HTERT RPE-1 (cell line): ENCODE measurements around the gene IMMP2L.
"Not testable (repeated sequence)": the region's sequence is repeated elsewhere in the genome, so short reads cannot be mapped to it uniquely, and the experiment has no call there.

ENCODE experiments used
- in situ Hi-C: fragments of 300-500 bp; cut with MboI; formaldehyde crosslinking; loops from 4 replicates; pipeline ENCODE4 v1.14.3; 2020; ENCODE audit warnings: low sequenced_read_pairs

Gene IMMP2L

DNA sequence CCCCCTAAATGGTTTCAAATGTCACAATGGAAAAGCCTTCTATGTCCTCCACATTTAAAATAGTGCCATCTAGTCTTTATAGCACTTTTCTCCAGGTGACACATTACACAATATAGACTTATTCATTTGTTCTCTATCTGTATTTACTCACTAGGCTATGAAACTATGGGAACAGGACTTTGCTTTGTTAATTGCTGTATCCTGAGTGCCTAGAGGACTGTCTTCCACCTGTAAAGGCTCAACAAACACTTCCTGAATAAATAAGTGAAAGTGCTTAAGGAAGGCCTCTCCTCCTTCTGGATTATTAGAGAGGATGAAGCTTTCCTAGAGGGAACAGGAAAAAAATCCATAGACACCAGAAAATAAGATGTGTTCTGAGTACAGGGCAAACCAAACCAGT lies 868.9 kb downstream of the IMMP2L start:
- in situ Hi-C loops = no loop called here

DNA sequence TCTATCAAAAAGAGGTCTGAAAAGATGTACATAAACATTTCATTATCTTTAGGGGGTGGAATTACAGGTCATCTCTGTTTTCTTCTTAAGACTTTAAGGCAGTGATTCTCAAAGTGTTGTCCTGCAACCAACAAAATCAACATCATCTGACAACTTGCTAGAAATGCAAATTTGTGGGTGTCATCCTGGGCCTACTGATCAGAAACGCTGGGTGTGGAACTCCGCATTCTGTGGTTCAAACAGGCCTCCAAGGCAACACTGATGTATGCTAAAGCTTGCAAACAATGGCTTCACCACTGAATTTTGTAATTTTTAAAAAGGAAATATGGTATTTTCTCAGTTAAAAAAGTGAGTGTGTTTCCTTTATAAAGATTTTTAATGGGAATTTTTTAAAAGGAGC lies 873.4 kb downstream of the IMMP2L start:
- in situ Hi-C loops = no loop called here

DNA sequence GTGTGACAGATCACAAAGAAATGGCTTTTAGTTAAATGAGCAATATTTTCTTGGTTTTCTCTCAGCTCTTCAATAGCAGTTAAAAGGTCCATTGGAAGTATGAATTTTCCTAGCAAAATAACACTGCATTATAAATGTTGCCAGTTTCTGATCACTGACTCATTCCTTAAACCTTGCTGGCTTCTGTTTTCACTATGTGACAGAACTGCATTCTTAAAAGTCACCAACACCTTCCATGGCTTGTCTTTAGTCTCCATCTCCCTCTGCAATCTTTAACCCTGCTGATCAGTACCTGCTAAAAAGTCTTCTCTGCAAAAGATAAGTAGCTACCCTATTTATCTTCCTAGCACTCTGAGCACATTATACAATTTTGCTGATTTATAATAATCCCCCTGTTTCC lies 876.4 kb downstream of the IMMP2L start:
- in situ Hi-C loops = no loop called here

- in situ Hi-C loops = no loop called here
Observed at GRCh38 chr7:110681941-110682340, 880.4 kb downstream of the IMMP2L start.

DNA sequence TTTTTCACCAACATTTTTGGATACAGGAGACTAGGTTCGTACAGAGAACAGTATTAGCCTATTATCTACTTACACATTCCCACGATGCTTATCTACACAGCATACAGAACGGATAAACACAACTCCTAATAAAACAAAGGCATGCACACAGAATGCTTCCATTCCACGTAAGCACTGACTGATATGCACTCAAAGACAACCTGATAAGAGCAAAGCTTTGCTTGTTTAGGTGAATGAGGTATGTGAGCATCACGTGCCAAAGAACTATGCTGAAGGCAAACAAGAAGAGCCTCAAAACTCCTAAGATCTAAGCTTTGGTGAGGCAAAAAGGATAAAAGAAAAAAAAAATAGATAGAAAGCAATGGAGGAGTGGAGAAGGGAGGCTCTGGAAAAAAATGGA lies 884.9 kb downstream of the IMMP2L start:
- in situ Hi-C loops = no loop called here

DNA sequence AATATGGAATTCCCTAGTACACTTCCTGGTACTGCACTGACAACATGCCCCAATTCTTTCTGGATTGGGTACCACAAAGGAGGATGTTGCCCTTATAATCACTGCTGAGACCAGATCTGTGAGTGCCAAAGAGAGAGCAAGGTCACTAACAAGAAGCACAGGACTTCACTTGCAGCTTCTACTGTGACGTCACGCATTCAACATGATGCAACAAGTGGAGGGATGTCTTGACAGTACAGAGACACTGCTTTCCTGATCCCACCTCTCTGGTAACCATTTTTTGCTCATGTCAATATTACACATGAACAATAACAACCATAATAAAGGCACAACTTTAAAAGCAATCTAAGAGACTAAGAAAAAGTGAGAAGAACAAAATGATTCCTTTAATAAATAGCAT lies 885.5 kb downstream of the IMMP2L start:
- in situ Hi-C loops = no loop called here

- in situ Hi-C loops = no loop called here
Observed at GRCh38 chr7:110675383-110676103, 886.7 kb downstream of the IMMP2L start.

GRCh38 chr7:110673148-110673547 lies 889.1 kb downstream of the IMMP2L start:
- in situ Hi-C loops = no loop called here

DNA sequence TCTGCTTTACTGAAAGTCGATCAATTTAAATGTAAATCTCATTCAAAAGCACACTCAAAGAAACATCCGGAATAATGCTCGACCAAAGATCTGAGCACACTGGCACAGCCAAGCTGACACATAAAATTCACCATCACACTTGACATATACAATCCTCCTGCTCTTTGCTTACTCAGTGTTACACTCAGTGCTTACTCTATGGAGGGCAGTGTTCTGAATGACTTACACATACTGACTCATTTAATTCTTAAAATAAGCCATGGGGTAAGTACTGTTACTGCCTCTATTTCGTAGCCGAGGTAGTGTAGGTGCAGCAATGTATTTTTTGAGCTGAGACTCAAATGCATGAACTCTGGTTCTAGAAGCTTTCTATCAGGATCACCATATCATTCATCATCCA lies 892.9 kb downstream of the IMMP2L start:
- in situ Hi-C loops = no loop called here

- in situ Hi-C loops = no loop called here
Observed at GRCh38 chr7:110664803-110665202, 897.5 kb downstream of the IMMP2L start.

- in situ Hi-C loops = not testable (repeated sequence)
Observed at GRCh38 chr7:110660637-110661036, 901.7 kb downstream of the IMMP2L start.

DNA sequence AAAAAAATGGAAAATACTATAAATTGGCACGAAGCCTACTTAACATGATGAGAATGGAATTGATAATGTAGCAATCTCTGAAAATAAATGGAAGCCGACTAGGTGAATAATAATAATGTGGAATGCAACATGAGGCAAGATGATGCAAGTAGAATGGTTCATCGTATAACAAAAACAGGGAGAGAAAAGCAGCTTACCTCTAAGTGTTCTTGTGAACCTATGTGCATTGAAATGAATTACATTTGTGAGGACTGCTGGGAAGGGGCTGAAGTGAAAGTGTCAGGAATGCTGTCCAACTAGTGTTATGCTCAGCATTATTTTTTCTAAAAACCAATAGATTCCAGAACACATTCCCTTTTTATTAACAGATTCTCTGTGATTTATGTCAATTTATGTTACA lies 912.0 kb downstream of the IMMP2L start:
- in situ Hi-C loops = no loop called here

DNA sequence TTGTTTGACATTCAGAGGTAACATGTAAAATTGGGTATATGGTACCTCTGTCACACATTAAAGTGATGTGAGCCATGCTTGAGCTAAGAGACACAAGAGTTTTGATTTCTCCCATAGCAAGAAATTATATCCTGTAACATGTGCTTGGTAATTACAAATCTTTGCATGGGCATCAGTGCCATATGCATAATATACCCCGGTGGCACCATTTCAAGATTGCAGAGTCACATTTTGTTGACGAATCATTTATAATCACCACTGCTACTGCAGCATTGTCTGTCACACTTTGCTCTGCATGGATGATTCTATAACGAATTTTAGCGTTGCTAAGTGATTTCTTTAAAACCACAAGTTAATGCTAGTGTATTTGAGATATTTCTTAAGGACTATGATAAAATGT lies 915.0 kb downstream of the IMMP2L start:
- in situ Hi-C loops = no loop called here

DNA sequence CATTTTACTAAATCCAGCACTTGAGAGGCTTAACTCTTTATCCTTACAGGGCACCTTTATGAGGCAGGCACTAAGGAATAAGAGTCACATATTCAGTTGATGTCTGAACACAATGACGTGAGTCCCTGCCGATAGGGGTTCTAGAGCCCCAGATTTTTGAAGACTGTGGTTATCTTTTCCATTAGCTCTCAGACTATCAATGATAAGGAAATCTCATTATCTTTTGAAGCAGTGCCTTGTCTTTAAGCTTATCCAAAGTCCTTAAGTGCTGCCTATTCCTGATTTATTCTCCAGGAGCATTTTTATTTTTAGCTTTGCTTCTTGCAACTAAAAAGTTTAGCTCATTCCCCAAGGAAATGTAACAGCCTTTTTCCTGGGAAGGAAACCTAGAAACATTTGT lies 915.5 kb downstream of the IMMP2L start:
- in situ Hi-C loops = no loop called here

GRCh38 chr7:110645616-110646015 lies 916.7 kb downstream of the IMMP2L start:
- in situ Hi-C loops = no loop called here

DNA sequence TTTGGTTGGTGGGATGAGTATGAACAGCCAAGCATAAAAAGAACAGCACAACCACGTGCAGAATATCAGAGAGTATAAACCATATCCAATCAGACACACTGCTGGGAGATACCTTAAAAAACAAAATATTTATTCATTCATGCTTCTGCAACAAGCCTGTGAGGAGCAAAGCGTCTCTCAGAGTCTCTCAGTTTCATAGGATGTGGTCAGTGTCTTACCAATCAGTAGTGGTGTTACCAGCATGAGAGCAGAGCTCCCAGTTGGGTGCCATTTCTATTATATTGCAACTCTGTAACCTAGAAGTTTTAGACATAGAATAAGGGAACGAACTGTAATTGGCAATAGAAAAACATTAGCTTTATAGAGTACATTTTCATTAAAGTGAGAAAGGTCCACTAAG lies 917.2 kb downstream of the IMMP2L start:
- in situ Hi-C loops = no loop called here

GRCh38 chr7:110637252-110637651 lies 925.0 kb downstream of the IMMP2L start:
- in situ Hi-C loops = no loop called here

DNA sequence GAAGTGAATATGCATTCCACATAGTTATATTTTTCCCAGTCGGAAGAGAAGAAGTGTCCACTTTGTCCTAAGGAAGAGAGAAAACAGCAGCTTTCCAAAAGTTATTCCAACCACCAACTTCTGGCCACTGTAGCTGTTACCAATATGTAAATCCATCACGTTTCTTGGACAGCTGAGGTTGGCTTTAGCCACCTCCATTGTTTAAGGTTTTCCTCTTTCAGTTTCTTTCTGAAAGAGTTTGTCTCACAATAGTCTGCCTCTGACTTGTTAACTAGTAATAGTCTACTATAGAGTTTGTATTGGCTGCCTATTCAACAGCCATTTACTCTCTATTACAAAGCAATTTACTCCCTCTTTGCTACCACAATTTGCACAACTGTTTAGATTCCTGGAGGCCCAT lies 929.0 kb downstream of the IMMP2L start:
- in situ Hi-C loops = no loop called here

DNA sequence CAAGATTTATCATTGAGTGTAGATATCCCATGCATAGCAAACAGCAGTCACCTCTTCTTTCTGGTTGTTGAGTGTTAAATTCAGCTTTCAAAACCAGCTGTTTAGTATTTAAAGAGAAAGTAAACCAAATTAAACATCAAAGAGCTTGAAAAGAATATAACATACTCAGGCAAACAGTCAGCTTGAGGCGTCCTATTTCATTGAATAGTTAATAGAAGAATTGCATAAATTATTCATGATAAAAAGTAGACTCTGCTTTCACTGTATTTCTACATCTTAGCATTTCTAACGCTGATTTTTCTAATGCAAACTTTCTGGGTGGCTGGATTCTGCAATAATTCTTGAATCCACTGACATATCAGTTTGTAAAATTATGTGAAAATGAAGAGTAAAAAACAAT lies 935.9 kb downstream of the IMMP2L start:
- in situ Hi-C loops = no loop called here

DNA sequence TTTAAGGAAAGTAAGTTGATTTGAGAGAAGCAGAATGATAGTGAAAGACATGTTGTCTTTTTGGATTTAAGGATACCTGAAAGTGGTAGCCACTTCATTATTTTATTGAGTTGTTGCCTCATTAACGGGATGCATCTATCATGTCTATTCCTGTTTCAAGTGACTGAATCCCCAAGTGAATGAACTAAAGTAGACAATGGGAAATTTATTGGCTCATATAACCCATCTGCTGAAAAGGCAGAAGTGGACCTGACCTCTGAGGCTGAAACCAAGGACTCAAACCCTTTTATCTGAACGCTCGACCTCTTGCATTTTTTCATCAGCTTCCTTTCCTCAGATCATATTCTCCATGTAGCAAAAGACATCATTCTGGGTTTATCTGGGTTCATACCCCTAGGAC lies 937.0 kb downstream of the IMMP2L start:
- in situ Hi-C loops = no loop called here

DNA sequence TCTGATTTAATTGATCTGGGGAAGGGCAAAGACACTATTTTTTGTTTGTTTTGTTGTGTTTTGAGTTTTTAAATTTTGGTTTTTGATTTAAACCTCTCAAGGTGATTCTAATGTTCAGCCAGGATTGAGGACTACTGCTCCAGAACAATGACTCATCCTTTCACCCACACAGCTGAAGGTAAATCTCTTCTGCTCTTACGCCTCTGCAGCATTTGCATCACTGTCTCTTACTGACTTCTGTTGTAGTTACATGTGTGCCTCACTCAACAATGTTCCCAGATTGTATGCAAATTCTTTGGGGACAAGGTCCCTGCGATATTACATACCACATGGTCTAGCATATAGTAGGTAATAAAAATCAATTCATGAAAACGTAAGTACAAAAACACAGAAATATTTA lies 938.9 kb downstream of the IMMP2L start:
- in situ Hi-C loops = no loop called here

GRCh38 chr7:110621289-110621688 lies 941.0 kb downstream of the IMMP2L start:
- in situ Hi-C loops = no loop called here

DNA sequence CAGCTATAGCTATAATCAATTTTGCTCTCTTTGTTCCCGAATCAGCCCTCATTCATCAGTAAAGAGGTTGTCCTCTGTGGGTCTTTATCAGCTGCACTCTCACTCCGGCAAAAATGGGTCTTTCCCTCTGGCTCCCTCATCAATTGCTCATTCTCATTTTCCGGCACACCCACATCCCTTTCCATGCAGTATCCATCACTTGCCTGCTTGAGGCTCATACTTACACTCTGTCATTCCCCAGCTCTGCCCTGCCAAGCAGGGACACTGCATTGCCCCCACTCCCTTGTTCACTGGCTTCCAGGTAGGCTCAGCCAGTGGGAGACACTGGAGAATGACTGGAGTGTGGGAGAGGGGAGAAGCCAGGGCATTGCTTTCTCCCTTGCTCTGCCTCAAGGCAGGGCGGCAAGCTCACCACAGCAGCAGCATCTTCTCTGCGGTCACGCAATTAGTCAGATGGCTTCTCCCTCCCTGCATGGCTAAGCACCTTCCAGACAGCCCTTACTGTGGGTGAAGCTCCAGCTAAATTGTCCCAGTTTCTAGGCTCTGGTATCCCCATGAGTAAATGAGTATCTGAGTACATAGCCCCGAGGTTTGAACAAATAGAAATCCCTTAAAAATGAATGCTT lies 942.1 kb downstream of the IMMP2L start:
- in situ Hi-C loops = no loop called here
